OCI-LY3 (cell line): ENCODE measurements around the gene IQGAP1.
"Not testable (repeated sequence)": the region's sequence is repeated elsewhere in the genome, so short reads cannot be mapped to it uniquely, and the experiment has no call there.

Experiments
- CTCF ChIP-seq: fragments of 200-600, 300-600 bp; sonication (generic); IDR thresholded peaks from 2 replicates; pipeline ENCODE4 v1.5.1; 2014; ENCODE audit warnings: antibody characterized with exemption, low read length, low read depth
- EZH2phosphoT487 ChIP-seq: fragments of 200-600 bp; shearing (Covaris generic); IDR thresholded peaks from 2 replicates; pipeline ENCODE4 v1.6.1; 2018; ENCODE audit warnings: antibody characterized with exemption, mixed run types, low read depth

DNA sequence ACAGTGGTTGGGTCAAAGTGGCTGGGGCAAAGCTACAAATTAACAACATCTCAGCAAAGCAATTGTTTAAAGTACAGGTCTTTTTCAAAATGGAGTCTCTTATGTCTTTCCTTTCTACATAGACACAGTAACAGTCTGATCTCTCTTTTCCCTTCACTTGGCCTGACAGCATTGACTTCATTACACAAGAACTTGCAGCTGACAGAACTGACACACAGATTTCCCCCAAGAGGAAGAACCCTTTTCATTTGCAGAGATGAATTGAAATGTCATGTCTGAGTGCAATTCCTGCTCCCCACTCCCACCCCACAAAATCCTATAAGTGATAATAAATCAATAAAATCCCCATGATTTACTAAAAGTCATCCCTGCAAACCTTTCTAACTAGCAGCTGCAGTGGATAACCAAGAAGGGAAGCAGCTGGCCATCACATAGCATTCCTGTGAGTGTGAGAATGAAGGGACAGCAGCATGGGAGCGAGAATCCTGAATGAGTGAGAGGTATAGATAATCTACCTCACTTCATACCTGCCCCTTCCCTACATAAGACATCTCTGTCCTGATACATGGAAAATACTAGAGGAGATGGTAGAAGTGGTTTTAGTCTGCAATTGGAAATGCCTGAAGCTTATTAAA lies 40.5 kb upstream of the IQGAP1 start:
- TF ChIP-seq CTCF, EZH2phosphoT487: not testable (repeated sequence)
